Esophagus mucosa (tissue), 1 donor: ENCODE results near the gene ACSM6. TPM values are rescaled to one million over a fixed set of nuclear protein-coding genes. Genes with fewer than 3 reads are reported as not detected.

Experiments
- ATAC-seq: fragments of 200-7000 bp; cut with Tn5 transposase; one replicate; pipeline ENCODE4 v1.9.1; 2020
- total RNA-seq: library from RNA; stranded (reverse); gene quantifications from one replicate; pipeline ENCODE4 v1.2.4, GENCODE V29; 2023
- donor health status: DM: yes; HTN: yes; CAD: no.

The ACSM6 gene
- total RNA-seq, 1 donor from 2014 or later, result not detected

GRCh38 chr10:95273393-95274312 lies 79.6 kb downstream of the ACSM6 start:
- peak; percentile 77 for ATAC-seq

GRCh38 chr10:95275726-95276366 lies 81.8 kb downstream of the ACSM6 start:
- ATAC-seq, result no peak

- ATAC-seq, result peak; percentile 3
Observed at GRCh38 chr10:95276367-95277200, 82.5 kb downstream of the ACSM6 start.

GRCh38 chr10:95277201-95277570 lies 83.1 kb downstream of the ACSM6 start:
- no peak for ATAC-seq

GRCh38 chr10:95277614-95278013 lies 83.6 kb downstream of the ACSM6 start:
- no peak for ATAC-seq

Other genes with a start within 250 kb of the ACSM6 start
- 0.20 TPM for gene CYP2C8, start 124.7 kb upstream of the ACSM6 start, total RNA-seq
- gene PDLIM1, start 96.8 kb downstream of the ACSM6 start, total RNA-seq, result 144 TPM